Upper lobe of left lung (tissue), 4 donors: ENCODE measurements around the gene PAAF1.

ENCODE experiments used
- POLR2A ChIP-seq, 4 donors: fragments of 450-650 bp; IDR thresholded peaks; one replicate each; pipeline ENCODE4 v1.5.1; 2016 to 2017; ENCODE audit warnings: antibody characterized with exemption in 4 of 4, mild to moderate bottlenecking in 2 of 4
- POLR2AphosphoS5 ChIP-seq, 2 donors: sonication (generic); formaldehyde crosslinking; IDR thresholded peaks; one replicate each; pipeline ENCODE4 v1.5.1; 2017; ENCODE audit warnings: antibody characterized with exemption in 2 of 2
- TF ChIP-seq, protein P1 (sequence below), 6 experiments: fragments of 450-650 bp in 4 of 6; fragments of 200-600 bp in 2 of 6; sonication (generic) in 2 of 6; IDR thresholded peaks; one replicate each; pipeline ENCODE4 v1.5.1; 2016 to 2019; ENCODE audit warnings: antibody characterized with exemption in 6 of 6

GRCh38 chr11:73839123-73839457 lies 37.7 kb upstream of the PAAF1 start:
- TF ChIP-seq, protein P1, sequence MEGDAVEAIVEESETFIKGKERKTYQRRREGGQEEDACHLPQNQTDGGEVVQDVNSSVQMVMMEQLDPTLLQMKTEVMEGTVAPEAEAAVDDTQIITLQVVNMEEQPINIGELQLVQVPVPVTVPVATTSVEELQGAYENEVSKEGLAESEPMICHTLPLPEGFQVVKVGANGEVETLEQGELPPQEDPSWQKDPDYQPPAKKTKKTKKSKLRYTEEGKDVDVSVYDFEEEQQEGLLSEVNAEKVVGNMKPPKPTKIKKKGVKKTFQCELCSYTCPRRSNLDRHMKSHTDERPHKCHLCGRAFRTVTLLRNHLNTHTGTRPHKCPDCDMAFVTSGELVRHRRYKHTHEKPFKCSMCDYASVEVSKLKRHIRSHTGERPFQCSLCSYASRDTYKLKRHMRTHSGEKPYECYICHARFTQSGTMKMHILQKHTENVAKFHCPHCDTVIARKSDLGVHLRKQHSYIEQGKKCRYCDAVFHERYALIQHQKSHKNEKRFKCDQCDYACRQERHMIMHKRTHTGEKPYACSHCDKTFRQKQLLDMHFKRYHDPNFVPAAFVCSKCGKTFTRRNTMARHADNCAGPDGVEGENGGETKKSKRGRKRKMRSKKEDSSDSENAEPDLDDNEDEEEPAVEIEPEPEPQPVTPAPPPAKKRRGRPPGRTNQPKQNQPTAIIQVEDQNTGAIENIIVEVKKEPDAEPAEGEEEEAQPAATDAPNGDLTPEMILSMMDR (IDR thresholded peaks at IDR 0.05) = no peak
- TF ChIP-seq POLR2AphosphoS5 (IDR thresholded peaks at IDR 0.05) = no peak
- no peak for TF ChIP-seq POLR2A (IDR thresholded peaks at IDR 0.05)
